Neuronal stem cell (in vitro differentiated cells): ENCODE data around the gene PIBF1.

Source experiments
- DNase-seq: peaks from one replicate; pipeline ENCODE4 v3.0.0-alpha.2; 2013; ENCODE audit warnings: low spot score
- H2AFZ ChIP-seq: one replicate; pipeline ENCODE4 v1.6.1; 2013; ENCODE audit warnings: mild to moderate bottlenecking, low read length, inconsistent platforms
- H2AK5ac ChIP-seq: 2 replicates; pipeline ENCODE4 v1.6.1; 2013; ENCODE audit warnings: low read depth, mild to moderate bottlenecking, inconsistent platforms, low read length, moderate library complexity, mixed read lengths
- H2BK120ac ChIP-seq: 2 replicates; pipeline ENCODE4 v1.6.1; 2013; ENCODE audit warnings: low read depth, mild to moderate bottlenecking, inconsistent platforms, low read length, moderate library complexity, mixed read lengths
- H2BK12ac ChIP-seq: one replicate; pipeline ENCODE4 v1.6.1; 2013; ENCODE audit warnings: low read length, inconsistent platforms
- H2BK15ac ChIP-seq: 2 replicates; pipeline ENCODE4 v1.6.1; 2013; ENCODE audit warnings: mild to moderate bottlenecking, low read length, inconsistent platforms, mixed read lengths
- H2BK5ac ChIP-seq: one replicate; pipeline ENCODE4 v1.6.1; 2013; ENCODE audit warnings: inconsistent platforms, mild to moderate bottlenecking, low read length, moderate library complexity
- H3K14ac ChIP-seq: one replicate; pipeline ENCODE4 v1.6.1; 2013; ENCODE audit warnings: low read length, inconsistent platforms
- H3K18ac ChIP-seq: 2 replicates; pipeline ENCODE4 v1.6.1; 2013; ENCODE audit warnings: low read length, inconsistent platforms
- H3K23ac ChIP-seq: 2 replicates; pipeline ENCODE4 v1.6.1; 2013; ENCODE audit warnings: low read depth, mild to moderate bottlenecking, mixed read lengths, low read length, inconsistent platforms; ENCODE audit not compliant: poor library complexity
- H3K27ac ChIP-seq: replicated peaks from 3 replicates; pipeline ENCODE4 v1.5.1; 2013; ENCODE audit warnings: low read length, inconsistent platforms
- H3K27me3 ChIP-seq, 3 experiments: 2 replicates each; pipeline ENCODE4 v1.6.1; 2013; ENCODE audit warnings: low read length in 3 of 3, mild to moderate bottlenecking in 2 of 3, inconsistent platforms in 1 of 3, low read depth in 1 of 3, mixed read lengths in 1 of 3, moderate library complexity in 1 of 3; ENCODE audit not compliant: control insufficient read depth in 3 of 3, insufficient read depth in 3 of 3
- H3K36me3 ChIP-seq, 2 donors: replicated peaks in 1 of 2; 2 replicates each; pipeline ENCODE4 v1.6.1; 2013; ENCODE audit warnings: low read length in 2 of 2; ENCODE audit not compliant: control insufficient read depth in 2 of 2, insufficient read depth in 2 of 2
- H3K4ac ChIP-seq: 2 replicates; pipeline ENCODE4 v1.6.1; 2013; ENCODE audit warnings: inconsistent platforms, mild to moderate bottlenecking, low read length, moderate library complexity
- H3K4me1 ChIP-seq, 2 donors: 1 replicate in 1 of 2; 2 replicates in 1 of 2; pipeline ENCODE4 v1.6.1; 2013; ENCODE audit warnings: low read length in 2 of 2, low read depth in 1 of 2; ENCODE audit not compliant: control insufficient read depth in 2 of 2, insufficient read depth in 1 of 2
- H3K4me2 ChIP-seq: one replicate; pipeline ENCODE4 v1.6.1; 2013; ENCODE audit warnings: mild to moderate bottlenecking, low read length, inconsistent platforms; ENCODE audit not compliant: insufficient read depth, poor library complexity, severe bottlenecking
- H3K4me3 ChIP-seq, 2 donors: 2 replicates each; pipeline ENCODE4 v1.5.1; 2013; ENCODE audit warnings: low read length in 2 of 2, mild to moderate bottlenecking in 2 of 2, inconsistent platforms in 1 of 2, moderate library complexity in 1 of 2
- H3K79me1 ChIP-seq: one replicate; pipeline ENCODE4 v1.6.1; 2013; ENCODE audit warnings: low read depth, mild to moderate bottlenecking, inconsistent platforms, low read length, moderate library complexity
- H3K9ac ChIP-seq: one replicate; pipeline ENCODE4 v1.6.1; 2013; ENCODE audit warnings: mild to moderate bottlenecking, low read depth, low read length, inconsistent platforms; ENCODE audit not compliant: poor library complexity
- H3K9me3 ChIP-seq, 2 donors: replicated peaks in 1 of 2; 2 replicates each; pipeline versions ENCODE3 to v1.6.1; 2013; ENCODE audit warnings: low read length in 2 of 2, mild to moderate bottlenecking in 2 of 2, inconsistent platforms in 1 of 2, low read depth in 1 of 2, mixed read lengths in 1 of 2, moderate library complexity in 1 of 2; ENCODE audit not compliant: control insufficient read depth in 2 of 2, insufficient read depth in 1 of 2
- H4K8ac ChIP-seq: one replicate; pipeline ENCODE4 v1.6.1; 2013; ENCODE audit warnings: low read depth, mild to moderate bottlenecking, inconsistent platforms, low read length, moderate library complexity
- H4K91ac ChIP-seq: one replicate; pipeline ENCODE4 v1.6.1; 2013; ENCODE audit warnings: low read length, low read depth, mild to moderate bottlenecking, inconsistent platforms; ENCODE audit not compliant: poor library complexity
- WGBS, 2 donors: extraction: QIAGEN DNeasy Blood & Tissue Kit; methylation state at CpG; one replicate each; pipeline ENCODE4 v1.1.7; 2013; ENCODE audit warnings: missing lambda C conversion rate in 2 of 2, mixed read lengths in 1 of 2; ENCODE audit not compliant: insufficient read length in 2 of 2, insufficient replicate concordance in 1 of 2; ENCODE audit errors: extremely low coverage in 2 of 2; 5-methylcytosine and 5-hydroxymethylcytosine counted together

The PIBF1 gene

DNA sequence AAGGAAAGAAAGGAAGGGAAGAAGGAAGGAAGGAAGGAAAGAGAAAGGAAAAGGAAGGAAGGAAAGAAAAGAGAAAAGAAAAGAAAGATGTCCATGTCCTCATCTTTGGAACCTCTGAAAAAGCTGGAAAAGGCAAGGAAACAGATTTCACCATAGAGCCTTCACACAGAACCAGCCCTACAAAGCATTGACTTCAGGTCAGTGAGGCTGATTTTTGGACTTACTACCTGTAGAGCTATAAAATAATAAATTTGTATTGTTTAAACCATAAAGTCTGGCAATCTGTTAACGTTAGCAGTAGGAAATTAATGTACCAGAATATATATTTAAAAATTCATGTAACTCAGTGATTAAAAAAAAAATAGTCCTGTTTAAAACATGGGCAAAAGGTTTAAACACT is 130.0 kb downstream of the PIBF1 start:
- WGBS, 2 donors = no CpG with 5 or more reads among the region's 1 CpG
- H2AK5ac ChIP-seq = no peak overlapping the region
- H3K27me3 ChIP-seq = no peaks in the 10 kb centered on the region
- no peak overlapping the region for H3K23ac ChIP-seq
- no peak overlapping the region for H3K18ac ChIP-seq
- no peak overlapping the region for H3K4me3 ChIP-seq
- H3K4me2 ChIP-seq = no peak overlapping the region
- H3K4ac ChIP-seq = no peak overlapping the region
- no peak overlapping the region for H4K91ac ChIP-seq
- H3K79me1 ChIP-seq = no peaks in the 10 kb centered on the region
- no peak overlapping the region for H2BK15ac ChIP-seq
- peaks cover 4 to 67% of the 10 kb centered on the region in 2 donors for H3K36me3 ChIP-seq
- H3K9ac ChIP-seq = no peak overlapping the region
- H3K14ac ChIP-seq = no peak overlapping the region
- H2BK5ac ChIP-seq = no peak overlapping the region
- no peaks in the 10 kb centered on the region for H3K4me1 ChIP-seq
- no peak overlapping the region for H2BK12ac ChIP-seq
- H2AFZ ChIP-seq = no peak overlapping the region
- H2BK120ac ChIP-seq = no peak overlapping the region
- no peaks in the 10 kb centered on the region for H3K9me3 ChIP-seq
- DNase-seq = no peak
- H4K8ac ChIP-seq = no peak overlapping the region
- no peak overlapping the region for H3K27ac ChIP-seq

DNA sequence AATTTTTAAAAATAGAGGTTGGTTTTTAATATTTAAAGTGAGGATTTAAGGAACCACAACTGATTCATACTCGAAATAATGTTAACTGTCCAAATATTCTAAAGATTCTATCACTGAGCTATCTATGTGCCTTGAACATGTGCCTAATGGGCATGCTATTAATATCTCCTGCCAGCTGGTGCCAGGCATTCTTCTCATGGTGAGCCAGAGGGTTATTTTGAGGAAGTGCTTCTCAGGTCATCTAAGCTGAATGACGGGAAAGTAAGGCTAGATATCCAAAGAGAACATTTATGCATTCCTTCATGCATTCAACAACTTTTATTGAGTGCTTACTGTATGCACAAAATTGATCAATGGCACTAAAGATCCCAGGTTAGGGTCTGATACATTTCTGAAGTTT is 138.2 kb downstream of the PIBF1 start:
- no CpG with 5 or more reads among the region's 2 CpGs for WGBS, 2 donors
- no peak for DNase-seq
- Histone ChIP-seq H3K23ac (no peak overlapping the region), H2AFZ (no peak overlapping the region), H3K27ac (no peak overlapping the region), H2BK120ac (no peak overlapping the region), H3K9me3 (peaks cover 0 to 7% of the 10 kb centered on the region in 2 donors), H3K4ac (no peak overlapping the region), H3K18ac (no peak overlapping the region), H3K36me3 (peaks cover 1 to 77% of the 10 kb centered on the region in 2 donors), H3K4me3 (no peak overlapping the region), H3K14ac (no peak overlapping the region), H3K4me2 (no peak overlapping the region), H4K8ac (no peak overlapping the region), H2BK5ac (no peak overlapping the region), H2AK5ac (no peak overlapping the region), H2BK12ac (no peak overlapping the region), H3K9ac (no peak overlapping the region), H4K91ac (no peak overlapping the region), H3K4me1 (no peaks in the 10 kb centered on the region), H2BK15ac (no peak overlapping the region), H3K79me1 (no peaks in the 10 kb centered on the region), H3K27me3 (no peaks in the 10 kb centered on the region)

GRCh38 chr13:72931311-72931710 is 149.4 kb downstream of the PIBF1 start:
- no peak overlapping the region for H2BK120ac ChIP-seq
- H3K27me3 ChIP-seq = no peaks in the 10 kb centered on the region
- H3K14ac ChIP-seq = no peak overlapping the region
- H2AFZ ChIP-seq = no peak overlapping the region
- H3K27ac ChIP-seq = no peak overlapping the region
- no peak overlapping the region for H2BK15ac ChIP-seq
- H3K36me3 ChIP-seq = peaks cover 0 to 48% of the 10 kb centered on the region in 2 donors
- no peaks in the 10 kb centered on the region for H3K79me1 ChIP-seq
- no peak overlapping the region for H3K9ac ChIP-seq
- DNase-seq = no peak
- no peak overlapping the region for H2BK5ac ChIP-seq
- H4K91ac ChIP-seq = no peak overlapping the region
- H3K4ac ChIP-seq = no peak overlapping the region
- H2BK12ac ChIP-seq = no peak overlapping the region
- H3K4me2 ChIP-seq = no peak overlapping the region
- no peaks in the 10 kb centered on the region for H3K4me1 ChIP-seq
- H3K9me3 ChIP-seq = peaks cover 0 to 2% of the 10 kb centered on the region in 2 donors
- no peak overlapping the region for H3K18ac ChIP-seq
- no peak overlapping the region for H3K4me3 ChIP-seq
- no peak overlapping the region for H4K8ac ChIP-seq
- no peak overlapping the region for H3K23ac ChIP-seq
- no peak overlapping the region for H2AK5ac ChIP-seq

DNA sequence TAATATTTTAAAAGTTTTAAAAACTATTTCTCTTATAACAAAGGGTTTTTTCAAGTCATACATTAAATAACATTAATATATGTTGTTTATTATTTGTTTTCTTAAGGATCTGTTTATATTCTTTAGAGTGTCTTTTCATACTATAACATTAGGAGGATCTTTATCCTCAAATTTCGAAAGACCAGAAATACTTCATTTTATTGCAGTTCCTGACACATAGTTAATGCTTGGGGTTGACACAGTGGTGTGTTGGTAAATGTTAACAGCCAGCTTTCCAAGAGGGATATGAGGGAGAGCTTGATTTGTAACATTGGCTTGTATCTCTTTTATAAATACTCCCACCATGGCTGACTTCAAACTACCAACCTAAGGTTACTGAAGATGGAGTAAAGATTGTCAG is 150.3 kb downstream of the PIBF1 start:
- no peak for DNase-seq
- no peak overlapping the region for H4K8ac ChIP-seq
- H2BK120ac ChIP-seq = no peak overlapping the region
- no peak overlapping the region for H2AFZ ChIP-seq
- H3K9me3 ChIP-seq = peaks cover 0 to 2% of the 10 kb centered on the region in 2 donors
- peaks cover 0 to 45% of the 10 kb centered on the region in 2 donors for H3K36me3 ChIP-seq
- H2BK12ac ChIP-seq = no peak overlapping the region
- no peaks in the 10 kb centered on the region for H3K27me3 ChIP-seq
- no peak overlapping the region for H4K91ac ChIP-seq
- no peaks in the 10 kb centered on the region for H3K79me1 ChIP-seq
- H3K9ac ChIP-seq = no peak overlapping the region
- H2AK5ac ChIP-seq = no peak overlapping the region
- H3K23ac ChIP-seq = no peak overlapping the region
- H3K4me2 ChIP-seq = no peak overlapping the region
- H3K4me3 ChIP-seq = no peak overlapping the region
- H3K18ac ChIP-seq = no peak overlapping the region
- no peak overlapping the region for H3K4ac ChIP-seq
- H2BK5ac ChIP-seq = no peak overlapping the region
- no CpG with 5 or more reads among the region's 1 CpG for WGBS, 2 donors
- H3K27ac ChIP-seq = no peak overlapping the region
- H3K4me1 ChIP-seq = no peaks in the 10 kb centered on the region
- H2BK15ac ChIP-seq = no peak overlapping the region
- H3K14ac ChIP-seq = no peak overlapping the region
